VCaP (cell line): Measurements from ENCODE around the gene PRODH.
"Not testable (repeated sequence)": the region's sequence is repeated elsewhere in the genome, so short reads cannot be mapped to it uniquely, and the experiment has no call there.

Source experiments
- H3K27ac ChIP-seq: fragments of 450-650 bp; 2 replicates; pipeline ENCODE4 v1.5.1; 2017
- CTCF ChIP-seq: fragments of 450-650 bp; conservative IDR thresholded peaks from 2 replicates; pipeline ENCODE4 v1.5.1; 2017; ENCODE audit warnings: mild to moderate bottlenecking, moderate library complexity

The PRODH gene

DNA sequence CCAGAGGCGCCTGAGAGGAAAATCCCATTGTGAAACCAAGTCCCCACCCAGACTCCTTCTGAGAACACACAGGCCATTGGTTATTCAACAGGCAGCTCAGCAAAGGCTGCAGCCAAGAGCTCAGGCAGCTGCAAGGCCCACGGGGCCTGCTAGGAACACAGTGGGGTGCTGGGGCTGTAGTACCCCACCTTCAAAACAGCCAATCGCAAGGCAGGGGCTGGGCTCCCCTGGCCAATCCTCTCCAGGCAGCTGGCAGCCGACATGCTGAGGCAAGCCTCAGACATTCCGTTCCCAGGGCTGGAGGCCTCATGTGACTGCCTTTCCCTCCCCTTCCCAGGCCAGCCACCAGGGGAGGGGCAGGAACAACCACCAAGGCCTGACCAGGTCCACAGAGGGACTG lies 6.6 kb downstream of the PRODH start:
- no peak for TF ChIP-seq CTCF
- no peak overlapping the region for H3K27ac ChIP-seq

- TF ChIP-seq CTCF, result no peak
- no peak overlapping the region for H3K27ac ChIP-seq
Measured at GRCh38 chr22:18927573-18927972, 8.5 kb downstream of the PRODH start.

DNA sequence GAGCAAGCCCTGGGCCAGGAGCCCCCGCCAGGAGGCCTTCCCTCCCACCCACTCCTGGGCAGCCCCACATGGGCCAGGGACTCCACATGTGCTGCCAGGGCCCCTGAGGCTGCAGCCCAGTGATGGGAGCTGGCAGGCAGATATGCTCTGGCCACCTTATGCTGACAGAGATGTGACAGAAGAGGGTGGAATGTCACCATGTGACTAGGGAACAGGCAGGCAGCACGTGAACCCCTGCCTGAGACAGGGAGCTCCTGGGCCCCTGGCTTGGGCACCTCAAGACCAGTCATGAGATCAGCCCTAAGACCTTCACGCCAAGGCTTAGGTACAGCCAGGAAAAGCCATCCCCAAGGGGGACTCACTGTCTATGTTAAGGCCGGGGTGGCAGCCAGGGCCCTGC lies 9.1 kb downstream of the PRODH start:
- TF ChIP-seq CTCF, result no peak
- no peak overlapping the region for H3K27ac ChIP-seq

DNA sequence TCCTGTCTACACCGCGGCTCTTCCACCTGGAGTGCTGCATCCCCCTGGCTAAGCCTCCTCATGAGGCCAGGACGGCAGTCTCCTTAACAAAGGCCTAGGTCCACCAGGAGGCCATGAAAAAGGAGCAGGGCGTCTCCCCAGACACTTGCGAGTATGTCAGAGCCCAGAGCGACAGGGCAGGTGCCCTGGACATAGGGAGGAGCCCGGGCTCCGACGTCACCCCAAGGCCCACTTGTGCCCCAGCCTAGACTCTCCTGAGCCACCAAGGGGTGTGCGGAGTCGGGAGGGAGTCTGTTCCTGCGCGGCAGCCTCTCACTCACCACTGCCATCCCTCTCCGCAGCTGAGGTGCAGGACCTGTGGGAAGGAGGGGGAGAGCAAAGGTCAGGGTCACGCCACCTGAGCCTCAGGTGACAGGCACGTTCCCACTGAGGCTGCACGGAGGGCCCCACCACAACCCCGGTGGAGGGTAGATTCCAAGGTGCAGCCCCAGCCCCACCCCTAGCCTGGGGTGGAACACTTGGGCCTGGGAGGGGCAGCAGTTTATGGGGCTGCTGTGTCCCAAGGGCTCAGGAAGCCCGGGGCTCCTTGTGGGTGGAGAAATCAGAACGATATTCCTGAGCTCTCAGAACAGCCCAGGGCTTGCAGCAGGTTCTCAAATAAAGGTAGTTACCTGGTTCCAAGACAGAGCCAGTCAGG lies 10.6 kb downstream of the PRODH start:
- TF ChIP-seq CTCF, result no peak
- H3K27ac ChIP-seq, result no peak overlapping the region

DNA sequence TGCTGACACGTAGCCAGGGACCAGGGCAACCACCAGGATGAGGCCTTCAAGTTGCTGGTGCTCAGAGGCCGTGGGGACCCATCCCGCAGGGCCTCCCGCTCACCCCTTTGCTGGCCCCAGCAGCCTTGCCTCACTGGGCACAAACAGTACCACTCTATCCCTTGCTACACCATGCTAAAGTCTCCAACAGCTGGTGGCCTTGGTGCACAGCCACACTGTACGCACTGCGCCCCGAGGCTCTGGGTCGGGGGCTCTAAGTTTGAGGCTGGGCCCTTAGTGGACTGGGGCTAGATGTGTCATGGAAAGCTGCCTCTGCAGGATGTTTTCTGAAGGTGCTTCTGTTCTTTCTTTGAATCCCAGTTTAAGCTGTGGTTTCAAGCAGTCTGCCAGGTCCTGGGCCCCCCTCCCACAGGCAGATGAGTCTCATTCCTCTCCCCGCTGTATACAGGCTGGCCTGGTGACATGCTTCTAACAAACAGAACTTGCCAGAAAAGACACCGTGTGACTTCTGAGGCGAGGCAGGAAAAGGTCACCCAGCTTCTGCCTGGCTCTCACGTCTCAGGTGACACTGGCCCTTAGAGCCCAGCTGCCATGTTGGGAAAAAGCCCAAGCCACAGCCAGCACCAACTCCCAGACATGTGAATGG lies 15.7 kb downstream of the PRODH start:
- H3K27ac ChIP-seq, result not testable (repeated sequence)

GRCh38 chr22:18917818-18918217 lies 18.3 kb downstream of the PRODH start:
- not testable (repeated sequence) for H3K27ac ChIP-seq

DNA sequence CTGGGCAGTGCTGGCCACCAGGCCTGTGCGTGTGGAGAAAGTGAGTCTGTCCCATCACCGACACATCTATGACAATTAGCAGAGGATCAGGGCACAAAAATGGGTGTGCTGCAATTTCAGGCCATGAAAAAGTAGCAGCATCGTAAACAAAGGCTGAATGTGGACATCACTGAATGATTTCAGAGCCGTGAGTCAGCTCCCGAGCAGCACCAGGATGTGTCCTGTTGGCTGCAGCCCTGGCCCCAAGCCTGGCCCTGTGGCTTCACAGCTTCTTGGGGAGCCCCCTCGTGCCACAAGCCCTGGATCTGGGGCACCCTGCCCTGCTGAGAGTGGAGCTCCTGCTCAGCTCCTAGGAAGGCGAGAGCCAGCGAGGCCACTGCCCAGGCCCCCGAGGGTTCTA lies 20.5 kb downstream of the PRODH start:
- not testable (repeated sequence) for H3K27ac ChIP-seq

- H3K27ac ChIP-seq, result not testable (repeated sequence)
Measured at GRCh38 chr22:18914558-18914957, 21.5 kb downstream of the PRODH start.

DNA sequence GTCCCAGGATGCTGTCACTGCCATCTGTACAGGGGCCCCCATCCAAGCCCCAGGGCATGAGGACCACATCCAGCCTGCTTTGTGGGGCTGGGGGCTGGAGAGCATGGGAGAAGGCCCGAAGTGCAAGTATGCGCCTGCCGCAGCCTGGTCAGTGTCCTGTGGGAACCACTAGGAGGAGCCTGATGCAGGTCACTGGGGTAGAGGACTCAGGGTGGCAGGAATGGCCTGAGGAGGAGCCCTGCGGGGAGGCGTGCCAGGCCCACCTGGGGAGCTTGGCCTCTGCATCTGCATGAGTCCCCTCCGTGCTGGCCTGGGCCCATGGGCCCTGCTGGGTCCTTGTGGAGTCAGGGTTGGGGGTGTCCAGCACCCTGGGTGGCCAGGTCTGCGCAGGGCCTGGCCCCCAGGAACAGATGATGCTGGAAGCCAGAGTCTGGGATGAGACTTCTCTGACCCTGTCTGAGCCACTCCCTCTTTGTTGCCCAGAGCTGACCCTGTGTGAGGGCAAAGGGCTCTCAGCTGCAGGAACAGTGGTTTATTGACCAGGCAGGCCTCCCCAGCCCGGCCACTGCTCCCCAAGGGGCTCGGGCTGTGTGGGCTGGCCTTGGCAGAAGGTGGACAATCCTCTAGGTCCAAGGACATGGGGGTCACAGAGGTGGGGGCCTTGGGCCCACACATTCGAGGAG lies 23.7 kb downstream of the PRODH start:
- H3K27ac ChIP-seq, result not testable (repeated sequence)

DNA sequence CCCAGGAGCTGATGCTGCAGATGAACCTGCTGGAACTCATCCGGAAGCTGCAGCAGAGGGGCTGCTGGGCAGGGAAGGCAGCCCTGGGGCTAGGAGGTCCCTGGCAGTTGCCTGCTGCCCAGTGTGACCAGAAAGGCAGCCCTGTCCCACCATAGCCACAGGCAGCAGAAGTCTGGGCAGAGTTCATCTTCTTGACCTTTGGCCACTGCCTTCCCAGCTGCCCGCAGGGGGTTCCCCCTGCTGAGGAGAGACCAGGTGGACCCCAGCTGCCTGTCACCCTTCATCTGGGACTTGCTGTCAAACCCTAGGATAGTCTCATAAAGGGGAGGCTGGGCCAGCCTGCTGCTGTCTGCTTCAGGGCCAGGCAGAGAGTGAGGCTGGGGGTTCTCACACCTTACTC lies 24.6 kb downstream of the PRODH start:
- not testable (repeated sequence) for H3K27ac ChIP-seq

GRCh38 chr22:18909556-18909955 lies 26.5 kb downstream of the PRODH start:
- H3K27ac ChIP-seq, result no peak overlapping the region
- TF ChIP-seq CTCF, result no peak
